PC-3 (cell line): ENCODE results near the gene LY86. TPM values are rescaled to one million over a fixed set of nuclear protein-coding genes. Genes with fewer than 3 reads are reported as not detected.

Experiments
- ATAC-seq: fragments of 200-7000 bp; cut with Tn5 transposase; 2 replicates; pipeline ENCODE4 v1.9.1; 2020; ENCODE audit warnings: mild to moderate bottlenecking, moderate library complexity
- BruUV-seq: library from RNA; stranded (reverse); fragments of 400-500 nt; replicated peaks from 2 replicates; lab custom pipeline; 2021; lab: Mats Ljungman, UMichigan
- CTCF ChIA-PET: fragments of 300-600 bp; sonication (Branson Sonifier 250); formaldehyde crosslinking; loops from one replicate; lab custom pipeline; 2022; ENCODE audit warnings: antibody characterized with exemption; lab: Charles Lee
- POLR2A ChIA-PET: fragments of 300-600 bp; sonication (Branson Sonifier 250); formaldehyde crosslinking; loops from one replicate; lab custom pipeline; 2022; ENCODE audit warnings: antibody characterized with exemption; ENCODE audit not compliant: unreplicated experiment; lab: Charles Lee
- DNase-seq: peaks from one replicate; pipeline ENCODE4 v3.0.0-alpha.2; 2015
- H2AFZ ChIP-seq: fragments of 300-600 bp; sonication (generic); 2 replicates; pipeline ENCODE4 v1.6.0; 2016; ENCODE audit warnings: antibody characterized with exemption, low read length
- H3F3A ChIP-seq: fragments of 300-600 bp; sonication (generic); one replicate; pipeline ENCODE4 v1.6.0; 2017; ENCODE audit warnings: antibody characterized with exemption, low read length, control low read depth, mild to moderate bottlenecking; ENCODE audit not compliant: unreplicated experiment
- H3K27ac ChIP-seq: fragments of 300-600 bp; sonication (generic); 2 replicates; pipeline ENCODE4 v1.5.1; 2016; ENCODE audit warnings: mild to moderate bottlenecking, low read length
- H3K27me3 ChIP-seq: fragments of 300-600 bp; sonication (generic); 2 replicates; pipeline ENCODE4 v1.6.1; 2016; ENCODE audit warnings: low read length, mixed read lengths
- H3K36me3 ChIP-seq: fragments of 300-600 bp; sonication (generic); 2 replicates; pipeline ENCODE4 v1.6.1; 2016; ENCODE audit warnings: low read depth, mixed run types, low read length, mixed read lengths
- H3K4me1 ChIP-seq: fragments of 300-600 bp; sonication (generic); 2 replicates; pipeline ENCODE4 v1.5.1; 2016; ENCODE audit warnings: low read length; ENCODE audit not compliant: insufficient read depth
- H3K4me2 ChIP-seq: fragments of 300-600 bp; sonication (generic); 2 replicates; pipeline ENCODE4 v1.6.0; 2016; ENCODE audit warnings: low read length
- H3K4me3 ChIP-seq: fragments of 300-600 bp; sonication (generic); 2 replicates; pipeline ENCODE4 v1.5.1; 2016; ENCODE audit warnings: mild to moderate bottlenecking, low read length, mixed read lengths
- H3K79me2 ChIP-seq: fragments of 300-600 bp; sonication (generic); 2 replicates; pipeline ENCODE4 v1.6.1; 2017; ENCODE audit warnings: low read length, mixed read lengths
- H3K9ac ChIP-seq: fragments of 300-600 bp; sonication (generic); 2 replicates; pipeline ENCODE4 v1.6.0; 2016; ENCODE audit warnings: mild to moderate bottlenecking, low read length
- H3K9me2 ChIP-seq: fragments of 300-600 bp; sonication (generic); replicated peaks from 2 replicates; pipeline ENCODE4 v1.6.1; 2016; ENCODE audit warnings: mixed run types, low read length, mixed read lengths
- H3K9me3 ChIP-seq: fragments of 300-600 bp; sonication (generic); 2 replicates; pipeline ENCODE4 v1.6.1; 2016; ENCODE audit warnings: low read length, mixed read lengths
- H4K20me1 ChIP-seq: fragments of 300-600 bp; sonication (generic); 2 replicates; pipeline ENCODE4 v1.6.1; 2016; ENCODE audit warnings: low read length, mixed read lengths
- EZH2 ChIP-seq: fragments of 300-600 bp; sonication (generic); IDR thresholded peaks from one replicate; pipeline ENCODE4 v1.6.1; 2017; ENCODE audit warnings: antibody characterized with exemption, mild to moderate bottlenecking, low read length; ENCODE audit not compliant: unreplicated experiment
- EZH2phosphoT487 ChIP-seq: fragments of 300-600 bp; sonication (generic); IDR thresholded peaks from 2 replicates; pipeline ENCODE4 v1.6.1; 2018; ENCODE audit warnings: mild to moderate bottlenecking, antibody characterized with exemption, low read length, borderline replicate concordance
- intact Hi-C: fragments of 100-400 bp; cut with micrococcal nuclease; formaldehyde crosslinking; loops from 2 replicates; pipeline ENCODE4 v1.9.0; 2023
- total RNA-seq: library from RNA; depleted of rRNA; stranded (reverse); fragments of >200 nt; gene quantifications from 2 replicates; pipeline ENCODE4 v1.2.3, GENCODE V29; 2014
- TF ChIP-seq, protein P1 (sequence below): fragments of 300-600 bp; sonication (generic); conservative IDR thresholded peaks from 2 replicates; pipeline ENCODE4 v1.5.1; 2017; ENCODE audit warnings: antibody characterized with exemption, low read depth, mild to moderate bottlenecking, low read length

Gene LY86
- total RNA-seq, 1 experiment from 2014 or later: not detected

DNA sequence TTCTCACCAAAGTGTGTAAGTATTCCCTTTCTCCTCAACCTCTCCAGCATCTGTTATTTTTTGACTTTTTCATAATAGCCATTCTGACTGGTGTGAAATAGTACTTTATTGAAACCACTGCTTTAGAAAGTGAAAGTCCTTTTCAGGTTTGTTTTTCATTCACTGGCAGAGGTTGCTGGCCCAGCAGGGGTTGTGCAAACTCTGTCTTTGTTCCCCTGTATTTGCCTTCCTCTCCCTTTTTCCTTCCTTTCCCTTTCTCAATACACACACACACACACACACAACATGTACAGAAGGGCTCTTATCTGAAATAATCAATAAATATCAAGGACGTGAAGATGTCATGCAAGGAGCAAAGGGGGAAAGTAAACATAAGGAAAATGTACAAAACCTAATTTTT, 99.8 kb downstream of the LY86 start:
- Histone ChIP-seq H3K9ac (peak overlapping the region; percentile 70; the same call in 1 of the 2 replicates), H3K4me2 (peak overlapping the region; percentile 84), H3K27me3 (no peaks in the 10 kb centered on the region), H3K9me3 (no peaks in the 10 kb centered on the region), H3F3A (no peaks in the 10 kb centered on the region), H3K27ac (peak overlapping the region; percentile 97), H2AFZ (no peak overlapping the region), H4K20me1 (no peaks in the 10 kb centered on the region), H3K9me2 (no peaks in the 10 kb centered on the region), H3K36me3 (no peaks in the 10 kb centered on the region), H3K4me3 (no peak overlapping the region), H3K79me2 (no peaks in the 10 kb centered on the region), H3K4me1 (peaks cover 42% of the 10 kb centered on the region)
- CTCF ChIA-PET: interaction anchor here (1.1 kb wide), 1 partner anchor 24 kb away, joined by 4 read pairs; no protein-coding TSS in a partner anchor
- TF ChIP-seq, protein P1, sequence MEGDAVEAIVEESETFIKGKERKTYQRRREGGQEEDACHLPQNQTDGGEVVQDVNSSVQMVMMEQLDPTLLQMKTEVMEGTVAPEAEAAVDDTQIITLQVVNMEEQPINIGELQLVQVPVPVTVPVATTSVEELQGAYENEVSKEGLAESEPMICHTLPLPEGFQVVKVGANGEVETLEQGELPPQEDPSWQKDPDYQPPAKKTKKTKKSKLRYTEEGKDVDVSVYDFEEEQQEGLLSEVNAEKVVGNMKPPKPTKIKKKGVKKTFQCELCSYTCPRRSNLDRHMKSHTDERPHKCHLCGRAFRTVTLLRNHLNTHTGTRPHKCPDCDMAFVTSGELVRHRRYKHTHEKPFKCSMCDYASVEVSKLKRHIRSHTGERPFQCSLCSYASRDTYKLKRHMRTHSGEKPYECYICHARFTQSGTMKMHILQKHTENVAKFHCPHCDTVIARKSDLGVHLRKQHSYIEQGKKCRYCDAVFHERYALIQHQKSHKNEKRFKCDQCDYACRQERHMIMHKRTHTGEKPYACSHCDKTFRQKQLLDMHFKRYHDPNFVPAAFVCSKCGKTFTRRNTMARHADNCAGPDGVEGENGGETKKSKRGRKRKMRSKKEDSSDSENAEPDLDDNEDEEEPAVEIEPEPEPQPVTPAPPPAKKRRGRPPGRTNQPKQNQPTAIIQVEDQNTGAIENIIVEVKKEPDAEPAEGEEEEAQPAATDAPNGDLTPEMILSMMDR: no peak
- TF ChIP-seq EZH2phosphoT487 (no peak), EZH2 (no peak)
- POLR2A ChIA-PET: no interaction called here
- no peak for DNase-seq
- intact Hi-C loops: loop anchor here (5.0 kb wide), 3 partner anchors 124 to 454 kb away; no protein-coding TSS in a partner anchor
- BruUV-seq: no TSS peak
- no peak for ATAC-seq

DNA sequence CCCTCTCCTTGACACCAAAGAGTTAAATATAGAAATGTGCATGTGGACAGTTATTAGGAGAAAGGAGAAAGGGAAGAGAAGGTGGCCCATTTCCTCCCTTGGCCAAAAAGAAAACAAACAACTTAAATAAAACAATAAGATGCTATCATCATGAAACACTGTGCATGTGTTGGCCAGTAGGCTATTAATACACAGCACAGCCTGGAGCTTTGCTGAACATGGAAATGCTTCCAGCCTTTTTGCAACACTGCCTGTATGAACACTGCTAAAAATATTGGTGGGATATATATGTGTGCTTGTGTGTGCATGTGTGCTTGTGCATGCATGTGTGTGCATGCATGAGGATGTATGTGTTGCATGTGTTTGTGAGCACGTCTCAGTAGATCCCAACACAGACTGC, 100.4 kb downstream of the LY86 start:
- peak overlapping the region; percentile 70 for H3K9ac ChIP-seq
- ATAC-seq (no peak), DNase-seq (no peak)
- H3K27me3 ChIP-seq: no peaks in the 10 kb centered on the region
- H3K9me2 ChIP-seq: no peaks in the 10 kb centered on the region
- H3K36me3 ChIP-seq: no peaks in the 10 kb centered on the region
- no peaks in the 10 kb centered on the region for H3F3A ChIP-seq
- POLR2A ChIA-PET: no interaction called here
- no peaks in the 10 kb centered on the region for H3K9me3 ChIP-seq
- intact Hi-C loops: loop anchor here (5.0 kb wide), 3 partner anchors 123 to 453 kb away; no protein-coding TSS in a partner anchor
- peak overlapping the region; percentile 97 for H3K27ac ChIP-seq
- H3K4me2 ChIP-seq: peak overlapping the region; percentile 84
- H2AFZ ChIP-seq: no peak overlapping the region
- CTCF ChIA-PET: no interaction called here
- no peaks in the 10 kb centered on the region for H4K20me1 ChIP-seq
- TF ChIP-seq EZH2phosphoT487: no peak
- no peak for TF ChIP-seq EZH2
- TF ChIP-seq, protein P1: no peak
- no TSS peak for BruUV-seq
- H3K4me1 ChIP-seq: peaks cover 42% of the 10 kb centered on the region
- no peaks in the 10 kb centered on the region for H3K79me2 ChIP-seq
- no peak overlapping the region for H3K4me3 ChIP-seq

GRCh38 chr6:6689400-6690143, 101.1 kb downstream of the LY86 start:
- TF ChIP-seq EZH2phosphoT487 (no peak), EZH2 (no peak)
- TF ChIP-seq, protein P1: no peak
- peak overlapping the region; percentile 84 for H3K4me2 ChIP-seq
- POLR2A ChIA-PET: no interaction called here
- BruUV-seq: no TSS peak
- CTCF ChIA-PET: no interaction called here
- ATAC-seq: peak; percentile 42
- DNase-seq: peak; percentile 83
- no peaks in the 10 kb centered on the region for H3K9me3 ChIP-seq
- intact Hi-C loops: loop anchor here (5.0 to 10.0 kb wide), 4 partner anchors 123 to 453 kb away; no protein-coding TSS in a partner anchor
- H3K36me3 ChIP-seq: no peaks in the 10 kb centered on the region
- H4K20me1 ChIP-seq: no peaks in the 10 kb centered on the region
- H3K79me2 ChIP-seq: no peaks in the 10 kb centered on the region
- peak overlapping the region; percentile 70 for H3K9ac ChIP-seq
- peak overlapping the region; percentile 56 for H2AFZ ChIP-seq
- peaks cover 42% of the 10 kb centered on the region for H3K4me1 ChIP-seq
- no peak overlapping the region for H3K4me3 ChIP-seq
- no peaks in the 10 kb centered on the region for H3K27me3 ChIP-seq
- no peaks in the 10 kb centered on the region for H3F3A ChIP-seq
- peak overlapping the region; percentile 97 for H3K27ac ChIP-seq
- no peaks in the 10 kb centered on the region for H3K9me2 ChIP-seq
